Heart right ventricle (tissue), 16 donors: ENCODE results near the gene CD109. TPM values are rescaled to one million over a fixed set of nuclear protein-coding genes. Genes with fewer than 3 reads are reported as not detected.

Experiments used
- ATAC-seq, 8 donors: fragments of 200-7000 bp; cut with Tn5 transposase; one replicate each; pipeline ENCODE4 v1.9.1; 2020; ENCODE audit warnings: mild to moderate bottlenecking in 8 of 8, moderate library complexity in 8 of 8, moderate number of reproducible peaks in 1 of 8
- DNase-seq, 2 donors: peaks; one replicate each; pipeline ENCODE4 v3.0.0-alpha.2; 2020
- H3K27ac ChIP-seq, 10 donors: fragments of 200-600 bp; sonication (generic) in 2 of 10; one replicate each; pipeline versions ENCODE4 v1.5.0 to v1.8.0; 2020 to 2022; ENCODE audit warnings: mild to moderate bottlenecking in 3 of 10
- H3K27me3 ChIP-seq, 7 donors: fragments of 200-600 bp; one replicate each; pipeline ENCODE4 v1.8.0; 2021 to 2022; ENCODE audit warnings: mild to moderate bottlenecking in 2 of 7
- H3K36me3 ChIP-seq, 9 donors: fragments of 200-600 bp; sonication (generic) in 1 of 9; one replicate each; pipeline versions ENCODE4 v1.5.0 to v1.8.0; 2020 to 2022; ENCODE audit warnings: mild to moderate bottlenecking in 2 of 9
- H3K4me1 ChIP-seq, 9 donors: fragments of 200-600 bp; sonication (generic) in 1 of 9; one replicate each; pipeline versions ENCODE4 v1.5.0 to v1.8.0; 2020 to 2022; ENCODE audit warnings: mild to moderate bottlenecking in 4 of 9
- H3K4me3 ChIP-seq, 10 donors: fragments of 200-600 bp; sonication (generic) in 2 of 10; one replicate each; pipeline versions ENCODE4 v1.5.0 to v1.8.0; 2020 to 2022; ENCODE audit warnings: mild to moderate bottlenecking in 7 of 10, moderate library complexity in 2 of 10
- H3K9me3 ChIP-seq, 11 donors: fragments of 200-600 bp in 10 of 11; sonication (generic) in 2 of 11; one replicate each; pipeline versions ENCODE4 v1.5.0 to v1.8.0; 2013 to 2022; ENCODE audit warnings: mild to moderate bottlenecking in 2 of 11, control low read depth in 1 of 11, moderate library complexity in 1 of 11
- CTCF ChIP-seq, 9 donors: fragments of 200-600 bp; sonication (generic) in 2 of 9; IDR thresholded peaks; one replicate each; pipeline versions ENCODE4 v1.5.0 to v1.8.0; 2021 to 2022; ENCODE audit warnings: antibody characterized with exemption in 9 of 9, mild to moderate bottlenecking in 5 of 9, moderate library complexity in 1 of 9
- WGBS, 2 donors: extraction: QIAGEN DNeasy Blood & Tissue Kit; methylation state at CpG; one replicate each; pipeline ENCODE4 v1.1.7; 2013; ENCODE audit warnings: inconsistent platforms in 1 of 2; 5-methylcytosine and 5-hydroxymethylcytosine counted together
- intact Hi-C, 10 donors: fragments of 100-400 bp; cut with DNase I; formaldehyde crosslinking; loops; one replicate each; pipeline versions ENCODE4 v1.11.1 to v1.14.2; 2022
- polyA plus RNA-seq, 2 donors: library from polyadenylated mRNA; stranded (reverse); fragments of 200-250 nt; gene quantifications; one replicate each; pipeline ENCODE4 v1.2.3, GENCODE V29; 2013
- total RNA-seq, 10 donors: library from RNA; stranded (reverse); fragmentation: NEBNext Ultra II Directional in 3 of 10; extraction: Animal tissue kit (Norgen Biotek cat#: 25700) in 3 of 10; gene quantifications; one replicate each; pipeline versions ENCODE4 v1.2.1 to v1.2.4, GENCODE V29; 2021 to 2023
- donor health status: Arrhythmogenic right ventricular cardiomyopathy.
- donor health status: ischemic (EF 13 %, LVEDD 7.1; RV severe dilation, severe dysfunction).
- donor health status: healthy with polysubstance abuse.
- donor health status: DM: no; HTN: yes; CAD: no.
- donor health status: DM: no; HTN: no; CAD: no.
- donor health status: ischemic (EF 25% LVEDD 6.9; RV normal size, moderate dysfunction).
- donor health status: ischemic (EF 25% LVEDD 5.7; RV mildly dilated, moderate dysfunction).
- donor health status: healthy.
- donor health status: DM: yes; HTN: yes; CAD: no.
- donor health status: Ischemic cardiomyopathy.
- donor health status: ischemic (EF 35%, LVEDD 5.7; RV mildly dilated, moderate dysfunction).
- donor health status: nonischemic (EF 11% LVEDD 7.7; RV severe dilation, severe dysfunction).
- donor health status: DM: yes; HTN: yes; CAD: no.
- donor health status: PGD.
- donor health status: ischemic (EF 29% LVEDD 5.4; RV normal size, mild dysfunction).
- donor health status: nonischemic (EF 23%, LVEDD 6.1; RV moderate dilation, normal function).

CD109 gene
- total and polyA plus RNA-seq, 12 donors, result 2.3 to 15.4 (median 7.9) TPM

- no peak overlapping the region for H3K4me3 ChIP-seq
- peaks cover 0 to 5% (median 0%) of the 10 kb centered on the region in 9 donors for H3K4me1 ChIP-seq
- no peak overlapping the region for H3K27ac ChIP-seq
- peaks cover 0 to 7% (median 0%) of the 10 kb centered on the region in 7 donors for H3K27me3 ChIP-seq
- no peak for TF ChIP-seq CTCF (IDR thresholded peaks at IDR 0.05)
- no peaks in the 10 kb centered on the region for H3K36me3 ChIP-seq
- intact Hi-C loops, result no loop called here
- no peak for DNase-seq
- WGBS, 2 donors, result 46 to 61% methylated on average over 2 of the region's 2 CpGs
- no peaks in the 10 kb centered on the region for H3K9me3 ChIP-seq
- ATAC-seq, result no peak
These were observed 29.6 kb upstream of the CD109 start for GRCh38 chr6:73666393-73666792.

- H3K4me3 ChIP-seq, result no peak overlapping the region
- no peak overlapping the region for H3K27ac ChIP-seq
- H3K4me1 ChIP-seq, result peaks cover 0 to 5% (median 0%) of the 10 kb centered on the region in 9 donors
- no peaks in the 10 kb centered on the region for H3K36me3 ChIP-seq
- DNase-seq (no peak), ATAC-seq (no peak)
- WGBS, 2 donors, result 69 to 75% methylated on average over 1 of the region's 1 CpG
- intact Hi-C loops, result no loop called here
- no peak for TF ChIP-seq CTCF (IDR thresholded peaks at IDR 0.05)
- H3K27me3 ChIP-seq, result peaks cover 0 to 7% (median 0%) of the 10 kb centered on the region in 7 donors
- no peaks in the 10 kb centered on the region for H3K9me3 ChIP-seq
These were observed 28.2 kb upstream of the CD109 start for GRCh38 chr6:73667798-73668197.

GRCh38 chr6:73669005-73669404, 27.0 kb upstream of the CD109 start:
- Histone ChIP-seq H3K27me3 (peaks cover 0 to 7% (median 0%) of the 10 kb centered on the region in 7 donors), H3K36me3 (no peaks in the 10 kb centered on the region), H3K9me3 (no peaks in the 10 kb centered on the region), H3K27ac (no peak overlapping the region), H3K4me3 (no peak overlapping the region), H3K4me1 (peaks cover 0 to 5% (median 0%) of the 10 kb centered on the region in 9 donors)
- no peak for TF ChIP-seq CTCF (IDR thresholded peaks at IDR 0.05)
- intact Hi-C loops, result no loop called here
- 79 to 89% methylated on average over 1 of the region's 1 CpG for WGBS, 2 donors
- no peak for DNase-seq
- no peak for ATAC-seq

- WGBS, 2 donors, result 81 to 86% methylated on average over 8 of the region's 8 CpGs
- no peak for ATAC-seq
These were observed 23.9 kb upstream of the CD109 start for GRCh38 chr6:73671911-73672685.

More at GRCh38 chr6:73671911-73672685, 23.9 kb upstream of the CD109 start:
- Histone ChIP-seq H3K4me1 (peaks cover 0 to 5% (median 0%) of the 10 kb centered on the region in 9 donors), H3K9me3 (no peaks in the 10 kb centered on the region), H3K27me3 (peaks cover 0 to 3% (median 0%) of the 10 kb centered on the region in 7 donors), H3K36me3 (no peaks in the 10 kb centered on the region), H3K27ac (no peak overlapping the region), H3K4me3 (no peak overlapping the region)
- intact Hi-C loops, result loop anchor here in 4 of 10 donors (10.0 kb wide), 2 partner anchors 1533 to 1543 kb away; partner anchors contain the start of gene COL12A1 (in 2 of the 4)
- no peak for TF ChIP-seq CTCF (IDR thresholded peaks at IDR 0.05)
- DNase-seq, result no peak
